NCI-H2107 (cell line): ENCODE data around the gene KCNIP1.
"Not testable (repeated sequence)": the region's sequence is repeated elsewhere in the genome, so short reads cannot be mapped to it uniquely, and the experiment has no call there.

Experiments used
- DNase-seq: peaks from one replicate; lab custom pipeline; 2025; lab: John Stamatoyannopoulos, UW

The KCNIP1 gene

DNA sequence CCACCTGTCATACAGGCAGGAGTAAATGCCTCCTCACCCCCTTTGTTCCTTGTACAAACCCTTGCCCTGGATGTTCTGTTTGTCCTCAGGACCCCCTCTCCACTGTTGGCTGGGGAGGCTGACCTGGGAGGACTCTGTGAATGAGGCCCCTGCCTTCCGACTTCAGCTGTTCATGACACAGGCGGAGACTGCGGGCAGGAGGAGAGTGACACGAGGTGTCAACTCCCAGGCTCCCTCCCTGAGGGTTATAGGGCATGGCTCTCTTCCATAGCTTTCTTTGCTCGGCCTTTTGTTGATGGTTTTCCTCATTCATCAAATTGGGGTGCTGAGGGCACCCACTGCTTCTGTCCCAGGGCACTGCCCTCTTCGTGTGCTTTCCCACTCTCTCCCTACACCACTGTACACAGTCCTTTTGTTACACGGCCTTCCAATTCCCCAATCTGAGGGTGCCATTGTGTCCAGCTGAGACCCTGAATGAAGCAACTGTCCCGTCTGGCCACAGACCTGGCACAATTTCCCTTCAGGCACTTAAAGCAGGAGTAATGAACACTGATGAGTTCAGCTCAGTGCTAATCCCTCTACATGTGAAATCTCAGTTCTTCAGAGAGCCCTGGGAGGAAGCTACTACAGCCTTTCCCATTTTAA is 33.8 kb downstream of the KCNIP1 start:
- DNase-seq, result no peak

DNA sequence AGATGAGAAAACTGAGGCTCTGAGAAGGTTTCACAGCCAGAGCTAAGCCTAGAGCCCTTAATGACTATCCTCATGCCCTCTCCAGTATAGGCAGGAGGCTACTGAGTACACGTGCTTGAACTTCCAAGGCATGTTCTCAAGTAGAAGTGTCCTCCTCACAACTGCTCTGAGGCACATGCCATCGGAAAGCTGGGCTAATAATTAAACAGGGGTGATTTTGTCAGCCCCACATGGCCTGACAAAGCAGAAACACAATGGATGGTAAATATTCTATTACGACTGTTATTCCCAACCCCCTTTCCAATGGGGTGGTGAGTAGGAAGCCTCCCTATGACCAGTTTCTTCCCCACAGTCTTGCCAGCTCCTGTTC is 34.3 kb downstream of the KCNIP1 start:
- DNase-seq, result no peak

DNA sequence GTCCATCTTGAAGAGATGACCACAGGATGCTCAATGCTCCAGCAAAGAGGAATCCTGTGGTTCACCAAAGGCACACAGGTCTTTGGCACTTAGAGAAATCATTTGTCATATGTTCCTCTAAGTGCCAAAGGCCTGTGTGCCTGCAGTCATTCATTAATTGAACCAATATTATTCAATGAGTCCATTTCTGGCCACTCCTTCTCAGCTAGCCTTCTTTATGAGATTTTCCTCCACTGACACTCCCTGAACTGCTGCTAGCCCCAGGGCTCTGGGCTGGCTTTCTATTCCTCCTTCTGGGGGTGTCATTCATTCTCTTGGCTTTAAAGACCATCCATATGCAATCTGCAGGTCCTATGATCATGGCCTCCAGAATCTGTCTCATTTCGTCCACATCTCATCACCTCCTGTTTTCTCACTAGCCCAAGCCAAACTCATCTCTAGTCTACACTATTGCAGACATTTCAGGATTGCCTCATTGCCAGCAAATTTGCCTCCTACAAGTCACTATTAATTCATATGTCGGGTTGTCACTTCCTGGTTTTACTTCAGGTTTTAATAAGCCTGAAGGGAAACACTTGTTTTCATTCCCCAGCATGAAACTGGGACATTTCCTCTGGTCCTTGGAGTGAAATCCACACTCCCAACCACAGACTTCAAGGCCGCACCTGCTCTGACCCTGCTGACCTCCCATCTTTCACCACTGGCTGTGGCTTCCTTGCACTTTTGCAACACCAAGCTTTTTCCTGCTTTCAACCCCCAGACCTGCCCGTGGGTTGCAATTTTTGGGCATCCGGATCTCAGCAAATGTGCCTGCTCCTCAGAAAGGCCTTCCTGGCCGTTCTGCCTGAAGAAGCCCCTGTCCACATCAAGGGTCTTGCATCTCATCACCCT is 35.1 kb downstream of the KCNIP1 start:
- no peak for DNase-seq

DNA sequence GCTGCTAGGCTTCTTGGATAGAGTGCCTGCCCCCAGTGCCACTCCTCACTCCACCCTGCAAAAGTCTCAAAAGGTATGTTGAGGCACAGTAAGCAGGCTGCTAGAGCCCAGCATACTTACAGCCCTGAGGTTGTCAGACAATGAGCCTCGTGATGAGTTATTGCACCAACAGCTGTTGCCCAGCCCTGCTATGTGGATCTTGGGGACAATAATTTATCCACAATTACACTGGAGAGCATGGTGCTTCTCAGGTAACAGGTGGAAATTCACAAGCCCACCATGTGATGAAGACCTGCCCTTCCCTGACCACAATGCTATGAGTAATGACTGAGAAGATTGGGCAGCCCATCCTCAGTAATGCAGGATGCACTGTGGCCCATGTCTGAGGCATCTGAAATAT is 36.5 kb downstream of the KCNIP1 start:
- DNase-seq, result no peak

DNA sequence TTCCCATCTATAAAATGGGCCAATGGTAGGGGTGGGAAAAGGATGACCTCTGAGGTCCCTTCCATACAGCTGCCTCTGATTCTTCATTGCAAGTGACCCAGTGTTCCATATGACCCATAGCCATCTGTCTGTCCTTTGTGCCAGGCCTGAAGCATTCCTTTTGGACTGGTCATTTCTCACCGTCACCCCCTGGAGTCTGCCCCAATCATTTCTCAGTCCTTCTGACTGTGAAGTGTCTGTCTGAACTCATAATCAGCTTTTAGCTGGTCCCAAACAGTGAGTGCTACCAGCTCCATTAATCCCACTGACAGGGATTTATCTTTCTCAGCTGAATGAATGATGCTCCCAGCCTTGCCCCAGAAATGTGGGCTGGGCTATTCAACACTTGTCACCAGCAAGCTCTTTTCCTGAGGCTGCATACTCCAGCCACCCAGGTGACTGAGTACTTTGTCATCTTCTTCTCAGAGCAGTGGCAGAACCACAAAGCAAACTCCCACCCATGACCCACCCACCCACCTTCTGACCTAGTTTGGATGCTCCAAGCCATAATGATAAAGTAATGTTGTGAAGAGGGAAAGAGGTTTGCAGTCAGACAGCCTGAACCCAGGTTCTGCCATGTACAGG is 37.4 kb downstream of the KCNIP1 start:
- no peak for DNase-seq

DNA sequence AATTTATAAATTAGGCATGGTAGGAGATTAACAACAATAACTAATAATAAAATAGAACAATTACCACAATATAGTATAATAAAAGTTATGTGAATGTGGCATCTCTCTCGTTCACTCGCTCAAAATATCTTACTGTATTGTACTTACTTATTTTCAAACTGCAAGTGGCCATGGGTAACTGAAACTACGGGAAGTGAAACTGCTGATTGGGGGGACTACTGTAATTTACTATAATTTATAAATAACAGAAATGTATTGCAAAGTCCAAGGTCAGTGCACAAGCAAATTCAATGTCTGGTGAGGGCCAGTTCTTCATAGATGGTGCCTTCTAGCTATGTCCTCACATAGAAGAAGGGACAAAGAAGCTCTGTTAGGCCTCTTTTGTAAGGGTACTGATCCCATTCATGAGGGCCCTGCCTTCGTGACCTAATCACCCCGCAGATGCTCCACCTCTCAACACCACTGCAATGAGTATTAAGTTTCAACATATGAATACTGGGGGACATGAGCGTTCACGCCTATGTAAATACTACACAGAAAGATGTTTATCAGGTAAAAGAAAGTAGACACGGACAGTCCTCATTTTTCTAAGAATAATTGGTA is 39.0 kb downstream of the KCNIP1 start:
- DNase-seq, result no peak

DNA sequence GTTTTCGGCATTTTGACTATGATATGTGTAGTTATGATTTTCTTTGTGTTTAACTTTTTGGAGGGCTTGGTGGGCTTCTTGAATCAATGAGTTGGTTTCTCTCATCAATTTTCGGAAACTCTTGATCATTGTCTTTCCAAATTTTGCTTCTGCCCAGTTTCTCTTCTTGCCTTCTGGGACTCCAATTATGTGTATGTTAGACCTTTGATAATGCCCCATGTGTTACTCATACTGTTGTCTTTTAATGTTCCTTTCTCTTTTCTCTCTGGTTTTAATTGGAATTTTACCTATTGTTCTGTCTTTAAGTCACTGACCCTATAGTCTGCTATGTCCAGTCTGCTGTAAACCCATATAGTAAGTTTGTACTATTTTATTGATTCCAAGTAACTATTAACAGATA is 41.5 kb downstream of the KCNIP1 start:
- DNase-seq, result no peak

DNA sequence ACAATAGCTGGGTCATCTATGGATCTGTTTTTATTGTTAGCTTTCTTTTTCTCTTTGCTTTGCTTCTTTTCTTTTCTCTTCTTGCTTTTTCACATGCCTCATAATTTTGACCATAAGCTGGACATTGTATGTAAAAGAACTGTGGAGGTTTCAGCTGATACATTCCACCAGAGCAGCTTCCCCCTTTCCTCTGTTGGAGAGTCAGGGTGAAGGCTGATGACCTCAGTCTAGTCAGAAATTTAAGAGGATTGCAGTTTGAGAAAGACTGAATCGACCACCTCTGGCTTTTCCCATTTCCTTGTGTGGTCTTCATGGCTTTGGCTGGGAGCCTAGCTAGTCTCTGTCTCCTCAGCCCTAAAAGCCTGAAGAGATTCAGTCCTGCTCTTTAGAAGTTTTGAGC is 42.0 kb downstream of the KCNIP1 start:
- DNase-seq, result no peak

DNA sequence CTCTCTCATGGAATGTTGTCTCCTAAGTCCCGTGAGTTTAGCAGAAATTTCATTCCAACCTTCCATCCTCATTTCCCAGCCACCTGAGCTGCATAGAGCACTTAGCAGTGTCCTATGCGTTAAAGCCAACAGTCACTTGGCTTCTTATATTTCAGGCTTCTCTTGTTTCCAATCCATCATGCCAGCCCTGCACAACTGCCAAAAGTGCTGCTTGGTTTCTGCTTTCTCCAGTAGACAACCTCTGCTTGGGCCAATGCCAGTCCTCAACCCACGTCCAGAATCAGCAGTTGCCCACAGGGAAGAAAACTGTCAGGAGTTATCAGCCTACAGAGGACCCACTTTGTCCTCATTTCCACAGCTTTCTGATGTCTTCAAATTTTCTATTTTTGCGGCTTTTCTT is 42.5 kb downstream of the KCNIP1 start:
- DNase-seq, result no peak

DNA sequence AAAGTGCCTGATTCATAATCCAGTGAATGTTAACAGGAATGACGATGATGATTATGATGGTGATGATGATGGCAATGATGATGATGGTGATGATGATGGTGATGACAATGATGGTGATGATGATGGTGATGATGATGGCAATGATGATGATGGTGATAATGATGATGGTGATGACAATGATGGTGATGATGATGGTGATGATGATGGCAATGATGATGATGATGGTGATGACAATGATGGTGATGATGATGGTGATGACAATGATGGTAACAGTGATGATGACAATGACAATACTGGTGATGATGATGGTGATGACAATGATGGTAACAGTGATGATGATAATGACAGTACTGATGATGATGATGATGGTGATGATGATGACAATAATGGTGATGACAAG is 46.6 kb downstream of the KCNIP1 start:
- DNase-seq, result not testable (repeated sequence)

DNA sequence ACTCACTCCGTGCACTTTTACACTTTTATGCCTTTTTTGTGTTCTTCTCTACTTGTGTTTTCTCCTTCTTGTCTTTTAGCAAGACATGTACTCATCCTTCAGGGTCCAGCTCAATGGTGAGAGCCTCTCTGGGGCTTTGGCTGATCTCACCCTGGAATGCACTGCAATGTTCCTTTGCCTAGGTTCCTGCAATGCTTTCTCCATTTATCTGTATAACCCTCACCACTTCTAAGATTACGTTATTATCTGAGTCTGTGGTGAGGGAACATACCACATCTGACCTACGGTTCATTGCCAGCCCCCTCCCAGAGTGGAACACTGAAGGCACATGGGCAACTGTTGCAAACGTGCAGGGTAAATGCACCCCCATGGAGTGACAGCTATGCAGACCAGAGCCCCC is 47.3 kb downstream of the KCNIP1 start:
- DNase-seq, result no peak

DNA sequence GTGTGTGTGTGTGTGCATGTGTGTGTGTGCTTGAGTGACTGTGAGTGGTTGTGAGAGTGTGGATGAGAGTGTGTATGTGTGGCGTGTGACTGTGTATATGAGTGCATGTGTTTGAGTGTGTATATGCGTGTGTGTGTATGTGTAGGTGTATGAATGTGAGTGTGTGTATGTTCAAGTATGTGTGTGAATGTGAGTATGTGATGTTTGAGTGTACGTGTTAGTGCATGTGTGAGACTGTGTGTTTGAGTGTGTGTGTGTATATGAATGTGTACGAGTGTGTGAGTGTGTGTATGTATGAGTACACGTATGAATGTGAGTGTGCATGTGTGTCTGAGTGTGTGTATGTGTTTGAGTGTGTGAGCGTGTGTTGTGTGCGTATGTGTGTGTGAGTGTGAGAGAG is 47.8 kb downstream of the KCNIP1 start:
- no peak for DNase-seq

DNA sequence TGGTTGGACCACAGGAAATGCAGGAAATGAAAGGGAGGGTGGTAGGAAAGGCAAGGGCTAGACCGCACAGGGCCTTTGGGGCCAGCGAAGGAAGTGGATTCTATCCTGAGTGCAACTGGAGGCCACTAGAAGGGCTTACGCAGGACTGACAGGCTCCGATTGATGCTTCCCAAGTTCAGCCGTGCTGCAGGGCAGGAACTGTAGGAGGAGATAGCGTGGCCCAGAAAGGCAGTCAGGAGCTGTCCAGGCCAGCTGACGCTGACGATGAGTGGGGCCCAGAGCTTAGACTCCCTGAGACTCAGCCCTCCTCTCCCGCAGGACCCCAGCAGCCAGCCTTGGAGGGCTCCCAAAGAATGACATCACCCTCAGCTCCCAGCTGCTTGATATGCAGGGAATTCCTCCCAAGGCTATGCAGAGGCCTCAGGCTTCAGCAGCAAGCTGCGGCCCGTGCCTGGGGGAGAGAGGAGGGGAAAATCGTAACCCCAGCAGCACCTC is 48.8 kb downstream of the KCNIP1 start:
- DNase-seq, result no peak

DNA sequence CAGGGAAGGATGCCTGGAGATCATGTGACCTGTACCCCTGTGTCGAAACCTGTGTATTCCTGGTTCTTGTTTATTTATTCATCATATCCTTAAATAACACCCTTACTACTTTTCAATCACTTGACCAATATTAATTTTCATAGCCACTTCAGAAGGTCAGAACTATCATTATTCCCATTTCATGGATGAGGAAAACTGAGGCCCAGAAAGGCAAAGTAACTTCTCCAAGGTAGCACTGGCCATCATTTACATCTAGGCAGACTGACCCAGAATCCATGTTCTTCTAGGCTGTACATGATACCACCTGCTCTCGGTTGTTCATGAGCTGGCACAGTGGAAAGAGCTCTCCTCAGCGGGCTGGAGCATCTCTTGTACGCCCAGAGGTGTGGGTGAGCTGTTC is 49.4 kb downstream of the KCNIP1 start:
- no peak for DNase-seq

DNA sequence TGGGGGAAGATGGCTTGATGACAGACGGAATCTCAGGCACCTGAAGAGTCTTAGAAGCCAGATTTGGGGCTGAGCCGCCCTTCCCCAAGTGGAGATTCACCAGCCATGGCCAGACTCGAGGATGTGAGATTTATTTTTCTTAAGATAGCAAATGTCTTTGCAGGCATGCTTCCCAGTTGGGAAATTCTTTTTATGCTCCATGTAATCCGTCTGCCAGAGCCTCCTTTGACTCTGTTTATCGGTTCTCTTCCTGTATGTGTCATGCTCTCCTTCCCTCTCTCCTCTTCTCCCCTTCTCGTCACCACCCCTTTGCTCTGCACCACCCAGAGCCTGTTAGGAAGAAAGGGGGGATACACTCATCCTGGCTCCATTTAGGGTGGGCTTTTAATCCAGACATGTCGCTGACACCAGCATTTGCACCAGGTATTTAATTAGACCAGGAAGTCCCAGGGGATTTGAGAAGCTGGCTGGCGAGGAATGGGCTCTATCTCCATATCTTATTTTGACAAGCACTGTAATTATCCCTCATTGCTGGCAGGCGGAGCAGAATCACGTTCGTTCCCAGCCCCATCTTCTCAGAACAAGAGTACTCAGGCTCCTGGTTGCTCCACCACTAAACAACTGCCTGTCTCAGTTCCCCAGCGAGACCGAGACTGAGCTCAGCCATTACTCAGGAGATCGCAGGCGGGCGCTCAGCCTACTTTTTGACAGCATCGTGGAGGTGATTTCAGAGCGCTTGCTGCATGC is 50.9 kb downstream of the KCNIP1 start:
- no peak for DNase-seq

DNA sequence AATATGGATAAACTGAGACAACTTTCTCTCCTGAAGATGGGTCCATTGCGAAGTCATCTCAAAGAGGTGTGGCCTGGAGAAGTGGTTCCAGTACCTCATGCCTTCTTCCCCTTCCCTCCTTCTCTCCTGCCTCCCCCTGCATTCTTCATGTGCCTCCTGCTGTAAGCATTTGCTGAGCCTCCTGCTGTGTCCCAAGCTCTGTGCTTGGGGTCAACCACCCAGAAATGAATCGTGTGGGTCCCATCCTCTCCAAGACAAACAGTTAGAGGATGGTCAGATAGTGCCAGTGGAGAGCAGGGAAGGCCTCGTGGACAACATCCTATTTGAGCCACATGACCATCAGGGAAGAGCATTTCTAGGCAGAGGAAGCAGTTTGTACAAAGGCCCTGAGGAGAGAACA is 53.5 kb downstream of the KCNIP1 start:
- DNase-seq, result no peak

DNA sequence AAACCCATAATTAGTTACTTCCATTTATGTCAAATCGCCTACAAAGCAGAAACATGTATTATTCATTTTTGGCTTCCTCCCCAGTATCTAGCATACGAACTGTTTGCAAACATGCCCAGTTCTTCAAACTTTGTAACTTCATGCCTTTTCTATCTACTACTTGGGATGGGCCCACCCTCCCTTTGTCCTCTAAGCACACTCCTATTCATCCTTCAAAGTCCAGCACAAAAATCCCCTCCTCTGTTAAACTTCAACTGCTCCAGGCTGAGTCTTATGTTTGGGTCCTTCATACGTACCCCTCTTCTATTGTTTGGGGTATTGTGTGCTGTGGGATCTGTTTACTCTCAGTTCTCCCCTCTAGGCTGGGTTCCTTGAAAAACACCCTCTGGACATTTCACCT is 55.5 kb downstream of the KCNIP1 start:
- DNase-seq, result no peak

DNA sequence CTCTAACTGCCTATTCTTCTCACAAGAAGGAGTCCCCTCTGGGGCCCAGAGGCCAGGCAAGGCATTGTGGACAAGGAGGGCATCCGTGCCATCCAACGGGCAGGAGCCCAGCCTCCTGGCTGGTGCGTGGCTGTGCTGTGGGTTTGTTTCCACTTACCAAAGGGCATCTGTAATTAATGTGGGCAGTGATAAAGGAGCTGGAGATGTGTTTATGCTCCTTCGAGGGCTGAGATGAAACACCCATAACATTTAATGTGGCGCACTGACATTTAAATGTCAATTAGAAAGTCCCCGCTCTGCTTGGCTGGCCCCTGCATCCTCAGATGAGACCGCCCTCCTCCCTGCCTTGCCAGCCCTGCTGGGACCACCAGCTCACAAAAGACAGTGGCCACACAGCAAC is 57.1 kb downstream of the KCNIP1 start:
- no peak for DNase-seq

DNA sequence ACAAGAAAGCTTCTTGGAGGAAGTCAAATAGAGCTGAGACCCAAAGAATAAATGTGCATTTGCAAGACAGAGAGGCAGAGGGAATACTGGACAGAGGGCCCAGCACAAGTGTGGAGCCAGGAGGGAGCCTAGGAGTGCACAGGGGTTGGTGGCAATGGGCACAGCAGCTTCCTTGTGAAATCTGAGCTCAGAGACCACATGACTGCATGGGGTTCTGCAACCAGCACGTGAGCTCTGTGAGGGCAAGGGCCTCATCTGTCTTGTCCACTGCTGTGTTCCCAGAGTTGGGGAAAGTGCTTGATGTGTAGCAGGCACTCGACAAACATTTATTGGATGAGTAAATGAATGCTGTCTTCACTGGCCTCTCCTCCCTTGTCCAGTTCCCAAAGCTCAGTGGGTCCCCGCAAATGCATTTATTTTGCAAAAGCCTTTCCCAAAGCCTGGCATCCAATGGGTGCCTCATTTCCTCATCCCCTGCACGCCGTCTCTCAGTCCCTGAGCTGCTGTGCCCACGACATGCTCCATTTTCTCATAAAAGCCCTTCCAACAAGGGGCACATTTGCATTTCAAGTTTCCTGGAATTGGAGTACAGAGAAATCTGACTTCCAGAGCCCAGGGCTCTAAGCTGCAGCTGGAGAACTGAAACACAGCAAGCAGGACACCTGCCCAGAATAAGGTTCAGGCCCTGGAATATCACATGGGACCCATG is 58.5 kb downstream of the KCNIP1 start:
- no peak for DNase-seq

DNA sequence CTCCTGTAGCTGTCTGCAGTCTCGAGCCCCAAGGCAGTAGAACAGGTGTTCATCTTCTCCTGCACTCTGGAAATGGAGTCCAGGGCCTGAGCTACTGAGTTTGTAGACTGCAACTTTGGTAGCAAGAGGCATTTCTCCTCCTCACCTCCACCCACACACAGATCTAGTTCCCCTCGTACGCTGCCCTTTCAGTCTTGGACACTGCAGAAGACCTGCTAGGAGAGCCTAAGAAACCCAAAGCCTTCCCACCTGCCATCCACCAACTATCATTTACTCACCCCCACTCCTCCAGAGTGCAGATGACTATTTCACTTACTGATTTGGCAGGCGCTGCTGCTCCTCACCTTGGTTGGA is 59.0 kb downstream of the KCNIP1 start:
- no peak for DNase-seq

DNA sequence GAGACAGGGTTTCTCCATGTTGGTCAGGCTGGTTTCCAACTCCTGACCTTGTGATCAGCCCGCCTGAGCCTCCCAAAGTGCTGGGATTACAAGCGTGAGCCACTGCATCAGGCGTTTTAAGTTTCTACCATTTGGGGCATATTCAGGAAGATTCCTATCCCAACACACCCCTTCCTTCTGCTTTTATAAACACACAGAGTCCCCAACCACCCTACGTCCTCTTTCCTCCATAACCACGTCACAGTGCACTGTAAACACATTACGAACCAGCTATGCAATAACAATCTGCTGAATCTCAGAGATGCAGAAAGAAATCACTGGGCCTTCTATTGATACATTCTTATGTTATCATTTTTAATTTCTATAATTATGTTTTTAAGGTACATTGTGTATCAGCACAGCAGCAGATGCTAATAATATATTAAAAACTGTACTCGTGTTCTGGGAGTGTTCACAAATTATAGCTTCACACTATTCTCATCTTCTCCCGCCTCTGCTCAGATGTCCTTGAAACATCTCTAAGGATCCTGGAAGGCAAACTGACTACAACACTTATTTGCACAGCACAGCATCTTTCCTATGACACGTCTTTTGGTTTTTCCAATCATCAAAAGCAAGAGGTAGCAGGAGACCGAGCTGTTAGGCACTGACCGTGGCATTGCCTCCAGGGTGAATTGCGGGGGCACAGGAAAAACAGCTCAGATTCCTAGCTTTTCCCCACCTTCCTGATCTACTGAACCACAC is 60.2 kb downstream of the KCNIP1 start:
- no peak for DNase-seq
